Measurements from ENCODE around the gene PCBP4.
"Not testable (repeated sequence)": the region's sequence is repeated elsewhere in the genome, so short reads cannot be mapped to it uniquely, and the experiment has no call there.

PCBP4 gene

DNA sequence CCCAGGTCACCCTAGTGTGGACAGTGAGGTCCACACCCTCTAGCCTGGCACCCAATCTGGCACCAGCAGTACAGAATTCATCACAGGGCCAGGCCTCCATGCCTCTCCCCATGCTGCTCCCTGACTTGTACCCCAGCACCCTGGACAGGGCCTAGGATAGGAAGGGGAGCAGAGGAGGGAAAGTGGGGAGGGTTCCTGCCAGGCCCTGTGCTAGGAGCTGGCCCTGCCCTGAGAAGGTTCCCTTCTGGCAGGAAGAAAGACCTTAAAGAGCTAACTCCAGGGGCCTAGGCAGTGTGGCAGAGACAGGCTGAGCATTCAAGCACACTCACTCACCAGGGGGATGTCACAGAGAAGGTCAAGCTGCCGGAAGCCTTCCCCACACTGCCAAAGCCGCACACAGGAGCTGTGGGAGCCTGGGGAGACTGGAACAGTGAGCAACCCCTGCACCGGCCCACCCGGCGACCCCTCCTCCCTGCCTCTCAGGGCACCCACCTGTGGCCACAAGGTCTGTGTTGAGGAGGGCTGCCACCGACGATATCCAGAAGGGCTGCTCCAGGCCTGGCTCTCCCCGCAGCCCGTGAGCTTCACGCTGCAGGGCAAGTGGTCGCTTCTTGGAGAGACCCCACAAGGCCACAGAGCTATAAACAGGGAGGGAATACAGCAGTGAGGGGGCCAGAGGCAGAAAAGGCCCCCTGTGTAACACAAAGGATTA, 33.0 kb downstream of the PCBP4 start:
- no peak overlapping the region for H3K4me3 ChIP-seq (ENCODE audit: low read depth, low read length)
- no peak for TF ChIP-seq CTCF (IDR thresholded peaks at IDR 0.05; ENCODE audit: control insufficient read depth, extremely low read depth, insufficient read depth)
- DNase-seq (ENCODE audit: low read depth), result no peak

- TF ChIP-seq CTCF (IDR thresholded peaks at IDR 0.05; ENCODE audit: control insufficient read depth, extremely low read depth, insufficient read depth), result no peak
- DNase-seq (ENCODE audit: low read depth), result no peak
- H3K4me3 ChIP-seq (ENCODE audit: low read depth, low read length), result no peak overlapping the region
Observed at GRCh38 chr3:51933471-51934138, 33.6 kb downstream of the PCBP4 start.

DNA sequence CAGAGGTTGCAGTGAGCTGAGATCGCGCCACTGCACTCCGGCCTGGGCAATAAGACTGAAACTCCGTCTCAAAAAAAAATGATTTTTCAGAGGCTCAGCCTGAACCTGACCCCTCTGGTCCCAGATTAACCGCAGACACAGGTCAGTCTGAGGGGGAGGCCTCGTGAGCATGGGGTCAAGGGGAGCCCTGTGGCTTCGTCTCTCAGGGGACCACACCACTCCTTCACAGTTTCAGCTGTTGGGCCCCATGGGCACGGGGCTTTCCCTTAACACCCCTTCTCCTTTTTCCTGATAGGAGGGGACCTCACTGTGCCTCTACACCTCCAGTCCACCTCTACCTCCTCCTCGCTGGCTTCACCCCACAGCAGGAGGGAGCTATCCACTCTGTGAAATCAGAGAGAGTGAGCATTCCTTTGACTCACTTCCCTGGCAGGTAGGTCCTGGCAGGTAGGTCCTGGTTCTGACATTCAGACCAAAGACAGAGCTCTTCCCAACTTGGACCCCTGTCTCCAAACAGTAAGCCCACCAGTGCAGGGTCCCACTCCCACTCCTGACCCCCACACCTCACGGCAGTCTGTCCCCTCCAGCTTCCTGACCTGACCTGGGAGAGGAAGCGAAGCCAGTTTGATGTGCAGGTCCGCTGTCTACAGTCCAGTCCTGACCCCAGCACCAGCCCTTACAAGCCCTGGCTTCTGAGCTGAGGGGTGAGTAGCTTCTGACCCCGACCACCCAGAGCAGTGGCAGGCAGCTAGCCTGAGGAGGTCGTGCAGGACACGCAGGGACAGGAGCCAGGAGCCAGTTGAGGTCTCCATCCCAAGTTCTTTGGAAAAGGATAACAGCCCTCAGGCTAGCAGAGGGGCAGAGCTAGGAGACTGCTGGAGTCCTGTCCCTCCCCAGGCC, 34.5 kb downstream of the PCBP4 start:
- DNase-seq (ENCODE audit: low read depth), result no peak
- TF ChIP-seq CTCF (IDR thresholded peaks at IDR 0.05; ENCODE audit: control insufficient read depth, extremely low read depth, insufficient read depth), result no peak
- no peak overlapping the region for H3K4me3 ChIP-seq (ENCODE audit: low read depth, low read length)

GRCh38 chr3:51931756-51932155, 35.5 kb downstream of the PCBP4 start:
- H3K4me3 ChIP-seq (ENCODE audit: low read depth, low read length), result no peak overlapping the region
- no peak for TF ChIP-seq CTCF (IDR thresholded peaks at IDR 0.05; ENCODE audit: control insufficient read depth, extremely low read depth, insufficient read depth)
- no peak for DNase-seq (ENCODE audit: low read depth)

DNA sequence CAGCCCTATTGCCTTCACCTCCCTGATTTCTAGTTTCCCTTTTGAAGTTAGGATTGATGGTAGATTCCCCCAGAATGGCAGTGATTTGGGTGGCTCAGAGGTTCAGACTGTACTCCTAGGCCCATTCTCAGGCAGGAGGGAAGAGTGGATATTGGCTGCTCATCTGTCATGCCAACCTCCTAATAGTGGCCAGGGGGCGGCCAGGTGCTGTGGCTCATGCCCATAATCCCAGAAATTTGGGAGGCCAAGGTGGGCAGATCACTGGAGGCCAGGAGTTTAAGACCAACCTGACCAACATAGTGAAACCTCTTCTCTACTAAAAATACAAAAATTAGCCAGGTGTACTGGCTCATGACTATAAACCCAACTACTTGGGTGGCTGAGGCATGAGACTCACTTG, 36.8 kb downstream of the PCBP4 start:
- DNase-seq (ENCODE audit: low read depth), result no peak
- H3K4me3 ChIP-seq (ENCODE audit: low read depth, low read length), result no peak overlapping the region
- TF ChIP-seq CTCF (IDR thresholded peaks at IDR 0.05; ENCODE audit: control insufficient read depth, extremely low read depth, insufficient read depth), result no peak

DNA sequence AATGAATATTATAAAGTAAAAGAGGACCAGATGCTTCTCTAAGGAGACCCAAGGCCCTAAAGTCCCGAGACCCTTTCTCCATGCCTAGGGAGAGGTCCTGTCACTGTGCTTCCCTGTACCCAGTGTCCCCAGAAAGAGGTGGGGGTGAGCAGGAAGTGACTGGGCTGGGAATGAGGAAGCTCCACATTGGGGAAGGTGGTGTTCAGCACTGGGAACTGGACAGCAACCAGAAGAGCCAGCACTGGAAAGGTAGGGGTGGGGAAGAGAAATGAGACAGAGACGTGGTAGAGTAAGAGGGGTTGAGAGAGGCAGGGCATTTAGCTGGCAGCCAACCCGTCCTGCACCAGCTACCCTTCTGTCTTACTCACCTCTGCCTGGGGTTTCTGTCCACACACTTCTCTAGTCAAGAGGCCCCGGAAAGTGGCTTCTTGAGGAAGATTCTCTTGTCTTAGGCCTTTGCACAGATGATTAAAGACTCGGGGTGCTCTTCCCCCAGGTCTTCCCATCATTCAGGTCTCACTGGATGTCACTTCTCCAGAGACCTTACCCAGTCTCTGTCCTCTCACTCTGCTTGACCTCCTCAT, 37.7 kb downstream of the PCBP4 start:
- TF ChIP-seq CTCF (IDR thresholded peaks at IDR 0.05; ENCODE audit: control insufficient read depth, extremely low read depth, insufficient read depth), result no peak
- DNase-seq (ENCODE audit: low read depth), result no peak
- H3K4me3 ChIP-seq (ENCODE audit: low read depth, low read length), result no peak overlapping the region

DNA sequence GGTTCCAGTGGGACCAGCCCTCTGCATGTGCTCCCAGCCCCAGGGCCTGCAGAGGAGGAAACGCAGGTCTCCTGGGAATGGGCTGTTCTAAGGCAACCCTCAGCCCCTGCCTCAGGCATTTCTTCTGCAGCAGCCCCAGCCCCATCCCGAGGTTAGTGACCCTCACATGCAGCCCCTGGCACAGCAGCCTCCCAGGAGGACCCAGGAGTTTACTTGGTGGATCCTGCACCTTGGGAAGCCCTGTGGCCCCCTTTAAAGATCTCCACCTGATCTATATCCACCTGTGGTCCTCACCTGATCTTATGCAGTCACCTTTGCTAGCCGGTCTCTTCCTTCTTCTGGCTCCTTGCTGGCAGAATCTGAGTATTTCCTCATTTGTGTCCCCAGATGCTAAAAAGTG, 38.3 kb downstream of the PCBP4 start:
- DNase-seq (ENCODE audit: low read depth); H3K4me3 ChIP-seq (ENCODE audit: low read depth, low read length): not testable (repeated sequence)
